Osteocyte (in vitro differentiated cells): Measurements from ENCODE around the gene NOTUM. TPM values are rescaled to one million over a fixed set of nuclear protein-coding genes. Genes with fewer than 3 reads are reported as not detected.

Source experiments
- DNase-seq: peaks from one replicate; pipeline ENCODE4 v3.0.0; 2021; ENCODE audit warnings: mixed read lengths; ENCODE audit not compliant: unreplicated experiment; ENCODE audit errors: extremely low spot score
- H3K27ac Mint-ChIP-seq: one replicate; pipeline ENCODE4 v1.8.0; 2021; ENCODE audit warnings: mild to moderate bottlenecking, mixed read lengths; ENCODE audit not compliant: unreplicated experiment
- H3K27me3 Mint-ChIP-seq: one replicate; pipeline ENCODE4 v1.8.0; 2021; ENCODE audit warnings: mixed read lengths; ENCODE audit not compliant: unreplicated experiment
- H3K36me3 Mint-ChIP-seq: one replicate; pipeline ENCODE4 v1.8.0; 2021; ENCODE audit warnings: mixed read lengths; ENCODE audit not compliant: unreplicated experiment
- H3K4me1 Mint-ChIP-seq: one replicate; pipeline ENCODE4 v1.8.0; 2021; ENCODE audit warnings: mixed read lengths; ENCODE audit not compliant: unreplicated experiment
- H3K4me3 Mint-ChIP-seq: one replicate; pipeline ENCODE4 v1.8.0; 2021; ENCODE audit warnings: mild to moderate bottlenecking, moderate library complexity, mixed read lengths; ENCODE audit not compliant: unreplicated experiment
- H3K9me3 Mint-ChIP-seq: one replicate; pipeline ENCODE4 v1.8.0; 2021; ENCODE audit warnings: mixed read lengths; ENCODE audit not compliant: unreplicated experiment
- long read RNA-seq: library from polyadenylated mRNA; unstranded; transcript quantifications from one replicate; pipeline ENCODE4 v2.0.0, GENCODE V29; 2021
- total RNA-seq: library from RNA; stranded (reverse); gene quantifications from 2 replicates; pipeline ENCODE4 v1.2.1, GENCODE V29; 2021
- TF ChIP-seq, protein P1 (sequence below): fragments of 200-600 bp; sonication (generic); IDR thresholded peaks from 2 replicates; pipeline ENCODE4 v1.5.0; 2021; ENCODE audit warnings: antibody characterized with exemption, mild to moderate bottlenecking, moderate library complexity

Gene NOTUM
- 0.30 TPM in 1 of 2 replicates, not detected in the other for total RNA-seq
- long read RNA-seq = 0 reads

GRCh38 chr17:81961087-81961511, at the start of gene NOTUM:
TSS of gene NOTUM (minus strand) at chr17:81961187. CDS start at chr17:81960909, 278 bp downstream.
- no peaks in the 10 kb centered on the region for H3K36me3 Mint-ChIP-seq

GRCh38 chr17:82009413-82009812, 48.4 kb upstream of the NOTUM start:
- Mint-ChIP-seq H3K4me3 (no peak overlapping the region), H3K4me1 (peaks cover 9% of the 10 kb centered on the region), H3K36me3 (no peaks in the 10 kb centered on the region), H3K27me3 (no peaks in the 10 kb centered on the region), H3K27ac (no peak overlapping the region), H3K9me3 (no peaks in the 10 kb centered on the region)
- TF ChIP-seq, protein P1, sequence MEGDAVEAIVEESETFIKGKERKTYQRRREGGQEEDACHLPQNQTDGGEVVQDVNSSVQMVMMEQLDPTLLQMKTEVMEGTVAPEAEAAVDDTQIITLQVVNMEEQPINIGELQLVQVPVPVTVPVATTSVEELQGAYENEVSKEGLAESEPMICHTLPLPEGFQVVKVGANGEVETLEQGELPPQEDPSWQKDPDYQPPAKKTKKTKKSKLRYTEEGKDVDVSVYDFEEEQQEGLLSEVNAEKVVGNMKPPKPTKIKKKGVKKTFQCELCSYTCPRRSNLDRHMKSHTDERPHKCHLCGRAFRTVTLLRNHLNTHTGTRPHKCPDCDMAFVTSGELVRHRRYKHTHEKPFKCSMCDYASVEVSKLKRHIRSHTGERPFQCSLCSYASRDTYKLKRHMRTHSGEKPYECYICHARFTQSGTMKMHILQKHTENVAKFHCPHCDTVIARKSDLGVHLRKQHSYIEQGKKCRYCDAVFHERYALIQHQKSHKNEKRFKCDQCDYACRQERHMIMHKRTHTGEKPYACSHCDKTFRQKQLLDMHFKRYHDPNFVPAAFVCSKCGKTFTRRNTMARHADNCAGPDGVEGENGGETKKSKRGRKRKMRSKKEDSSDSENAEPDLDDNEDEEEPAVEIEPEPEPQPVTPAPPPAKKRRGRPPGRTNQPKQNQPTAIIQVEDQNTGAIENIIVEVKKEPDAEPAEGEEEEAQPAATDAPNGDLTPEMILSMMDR = no peak
- no peak for DNase-seq

More at GRCh38 chr17:81961087-81961511, at the start of gene NOTUM:
- no peak within 1 kb of the TSS for H3K27ac Mint-ChIP-seq
- no peaks in the 10 kb centered on the region for H3K9me3 Mint-ChIP-seq
- H3K27me3 Mint-ChIP-seq = peaks cover 29% of the 10 kb centered on the region
- peaks cover 2% of the 10 kb centered on the region for H3K4me1 Mint-ChIP-seq
- TF ChIP-seq, protein P1 = peak; percentile 28
- no peak for DNase-seq
- no peak within 1 kb of the TSS for H3K4me3 Mint-ChIP-seq

DNA sequence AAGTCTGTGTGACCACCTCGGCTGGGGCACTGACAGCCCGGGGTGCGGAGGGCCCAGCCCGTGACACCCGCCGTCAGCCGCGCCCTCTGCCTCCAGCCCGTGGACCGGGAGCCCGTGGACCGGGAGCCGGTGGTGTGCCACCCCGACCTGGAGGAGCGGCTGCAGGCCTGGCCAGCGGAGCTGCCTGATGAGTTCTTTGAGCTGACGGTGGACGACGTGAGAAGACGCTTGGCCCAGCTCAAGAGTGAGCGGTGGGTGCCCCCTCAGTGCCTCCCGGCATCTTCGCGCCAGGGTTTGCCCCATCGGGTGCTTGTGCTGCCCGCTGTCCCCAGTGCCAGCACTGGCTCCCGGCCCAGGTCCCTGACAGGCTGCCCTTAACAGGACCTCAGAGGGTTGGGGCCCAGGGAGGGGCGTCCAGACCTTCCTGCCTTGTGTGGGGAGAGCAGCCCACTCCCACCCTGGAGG, 48.0 kb upstream of the NOTUM start:
- Mint-ChIP-seq H3K27me3 (no peaks in the 10 kb centered on the region), H3K9me3 (no peaks in the 10 kb centered on the region), H3K4me3 (no peak overlapping the region), H3K27ac (no peak overlapping the region), H3K36me3 (no peaks in the 10 kb centered on the region), H3K4me1 (peaks cover 12% of the 10 kb centered on the region)
- DNase-seq = no peak
- TF ChIP-seq, protein P1 = no peak

DNA sequence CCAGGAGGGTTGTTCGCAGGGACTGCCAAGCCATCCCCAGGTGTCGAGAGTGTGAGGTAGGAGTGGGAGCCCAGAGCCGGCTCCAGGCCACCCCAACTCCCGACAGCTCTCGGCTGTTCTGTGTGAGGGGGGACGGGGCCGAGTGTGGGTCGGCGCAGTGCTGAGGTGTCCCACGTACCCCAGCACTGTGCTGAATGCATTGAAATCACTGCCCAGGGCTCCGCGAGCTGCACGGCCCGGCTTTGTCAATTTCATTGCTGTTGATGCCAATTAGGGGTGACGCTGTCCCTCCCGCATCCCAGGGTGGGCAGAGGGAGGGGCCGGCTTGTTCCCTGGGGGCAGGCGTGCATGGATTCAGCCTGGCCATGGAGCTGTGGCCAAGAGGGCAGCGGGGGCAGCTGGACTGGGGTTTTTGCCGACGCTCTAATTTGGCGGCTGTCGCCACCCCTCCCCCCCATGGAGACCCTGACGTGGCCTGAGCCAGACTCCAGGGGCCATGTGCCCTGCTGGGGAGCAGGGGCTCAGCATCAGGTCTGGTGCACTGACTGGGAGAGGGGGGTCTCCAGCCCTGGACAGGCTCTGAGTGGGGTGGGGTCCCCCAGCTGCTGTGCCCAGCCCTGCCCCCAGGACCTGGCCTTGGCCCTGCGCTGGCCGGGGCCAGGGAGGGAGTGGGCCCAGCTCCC, 47.4 kb upstream of the NOTUM start:
- peaks cover 18% of the 10 kb centered on the region for H3K4me1 Mint-ChIP-seq
- H3K27ac Mint-ChIP-seq = no peak overlapping the region
- TF ChIP-seq, protein P1 = no peak
- no peak for DNase-seq
- no peak overlapping the region for H3K4me3 Mint-ChIP-seq
- no peaks in the 10 kb centered on the region for H3K36me3 Mint-ChIP-seq
- H3K9me3 Mint-ChIP-seq = no peaks in the 10 kb centered on the region
- H3K27me3 Mint-ChIP-seq = no peaks in the 10 kb centered on the region

- no peaks in the 10 kb centered on the region for H3K27me3 Mint-ChIP-seq
- no peaks in the 10 kb centered on the region for H3K36me3 Mint-ChIP-seq
- TF ChIP-seq, protein P1 = no peak
- H3K4me3 Mint-ChIP-seq = no peak overlapping the region
- H3K27ac Mint-ChIP-seq = no peak overlapping the region
- H3K4me1 Mint-ChIP-seq = peaks cover 19% of the 10 kb centered on the region
- DNase-seq = no peak
- no peaks in the 10 kb centered on the region for H3K9me3 Mint-ChIP-seq
These were observed 46.7 kb upstream of the NOTUM start for GRCh38 chr17:82007495-82008257.
